Measurements from ENCODE around the gene RD3L.
"Not testable (repeated sequence)": the region's sequence is repeated elsewhere in the genome, so short reads cannot be mapped to it uniquely, and the experiment has no call there.

Gene RD3L

DNA sequence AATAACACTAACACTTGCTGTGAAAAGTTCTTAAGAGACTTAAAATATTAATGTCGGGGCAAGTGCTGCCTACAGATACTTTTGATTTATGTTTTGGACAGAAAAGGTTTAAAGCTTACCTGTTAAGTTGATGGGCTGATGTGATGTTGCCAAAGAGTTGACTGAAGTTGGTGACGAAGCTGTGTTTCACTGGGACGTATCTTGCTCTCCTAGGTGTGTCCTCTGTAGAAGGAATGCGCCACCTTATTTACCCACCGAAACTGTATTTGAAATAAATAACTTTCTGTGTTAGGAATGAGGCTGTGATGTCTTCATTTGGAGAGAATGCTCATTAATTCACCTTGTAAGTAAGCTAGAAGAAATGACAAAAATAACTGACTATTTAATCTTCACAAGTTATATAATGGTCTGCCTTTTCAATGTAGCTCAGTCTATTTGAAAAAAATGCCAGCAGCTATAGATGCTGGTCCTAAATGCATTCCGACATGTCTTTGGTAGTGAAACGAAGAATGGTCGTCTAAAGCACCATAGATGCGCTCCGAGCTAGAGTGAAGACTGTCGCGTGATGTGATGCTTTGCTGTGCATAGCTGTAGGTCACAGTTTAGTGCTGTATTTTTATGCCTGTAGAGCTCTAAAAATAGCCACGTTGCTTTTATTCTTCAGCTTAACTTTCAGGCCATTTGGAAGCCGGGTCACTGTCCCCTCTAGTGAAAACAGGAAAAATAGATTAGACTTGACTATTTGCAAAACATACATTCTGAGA, at the start of gene RD3L:
Gene RD3L (minus strand): TSS at position 557 of the 764 bp plus-strand sequence. CDS start 834 bp downstream, outside the sequence.
- intact Hi-C loops (cut with DNase I), result no loop called here
- DNase-seq, result no peak

DNA sequence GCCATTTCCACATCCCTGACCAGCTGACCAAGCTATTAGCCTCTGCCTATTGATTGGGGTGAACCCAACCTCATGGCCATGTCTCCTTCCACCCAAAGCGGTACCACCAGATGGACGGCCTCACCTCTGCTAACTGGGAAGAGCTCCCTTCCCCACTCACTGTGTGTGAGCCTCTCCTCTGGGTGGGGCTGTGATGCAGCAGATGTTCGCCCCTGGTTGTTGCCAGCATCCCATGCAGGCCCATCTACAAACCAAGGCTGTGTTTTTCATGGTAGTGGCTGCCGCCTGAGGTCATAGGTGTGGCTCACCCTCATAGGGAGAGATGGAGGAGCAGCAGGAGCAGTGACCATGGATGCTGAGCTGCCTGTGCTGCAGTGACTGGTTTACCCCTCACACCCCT, 47.6 kb upstream of the RD3L start:
- intact Hi-C loops (cut with DNase I), result no loop called here
- no peak for DNase-seq

DNA sequence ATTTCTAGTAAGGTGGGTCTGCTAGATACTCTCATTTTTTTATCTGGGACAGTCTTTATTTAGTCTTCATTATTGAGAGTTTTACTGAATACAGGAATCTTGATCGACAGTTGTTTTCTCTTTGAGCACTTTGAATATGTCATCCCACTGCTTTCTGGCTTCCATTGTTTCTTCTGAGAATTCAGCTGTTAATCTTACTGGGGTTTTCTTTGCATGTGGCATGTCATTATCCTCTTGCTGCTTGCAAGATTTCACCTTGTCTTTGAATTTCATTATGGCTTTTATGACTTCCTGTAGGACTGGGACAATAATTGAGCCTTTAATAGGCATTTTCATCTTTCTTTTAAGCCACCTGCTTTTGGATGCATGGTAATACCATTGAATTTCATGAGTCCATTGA, 46.7 kb upstream of the RD3L start:
- no peak for DNase-seq
- intact Hi-C loops (cut with DNase I), result no loop called here

DNA sequence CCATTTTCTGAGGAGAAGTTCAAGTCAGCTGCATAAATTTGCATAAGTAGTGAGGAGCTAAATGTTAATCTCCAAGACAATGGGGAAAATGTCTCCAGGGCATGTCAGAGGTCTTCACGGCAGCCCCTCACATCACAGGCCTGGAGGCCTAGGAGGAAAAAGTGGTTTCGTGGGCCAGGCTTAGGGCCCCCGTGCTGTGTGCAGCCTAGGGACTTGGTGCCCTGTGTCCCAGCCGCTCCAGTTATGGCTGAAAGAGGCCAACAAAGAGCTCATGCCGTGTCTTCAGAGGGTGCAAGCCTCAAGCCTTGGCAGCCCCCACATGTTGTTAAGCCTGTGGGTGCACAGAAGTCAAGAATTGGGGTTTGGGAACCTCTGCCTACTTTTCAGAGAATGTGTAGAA, 41.9 kb upstream of the RD3L start:
- intact Hi-C loops (cut with DNase I), result no loop called here
- DNase-seq, result no peak

DNA sequence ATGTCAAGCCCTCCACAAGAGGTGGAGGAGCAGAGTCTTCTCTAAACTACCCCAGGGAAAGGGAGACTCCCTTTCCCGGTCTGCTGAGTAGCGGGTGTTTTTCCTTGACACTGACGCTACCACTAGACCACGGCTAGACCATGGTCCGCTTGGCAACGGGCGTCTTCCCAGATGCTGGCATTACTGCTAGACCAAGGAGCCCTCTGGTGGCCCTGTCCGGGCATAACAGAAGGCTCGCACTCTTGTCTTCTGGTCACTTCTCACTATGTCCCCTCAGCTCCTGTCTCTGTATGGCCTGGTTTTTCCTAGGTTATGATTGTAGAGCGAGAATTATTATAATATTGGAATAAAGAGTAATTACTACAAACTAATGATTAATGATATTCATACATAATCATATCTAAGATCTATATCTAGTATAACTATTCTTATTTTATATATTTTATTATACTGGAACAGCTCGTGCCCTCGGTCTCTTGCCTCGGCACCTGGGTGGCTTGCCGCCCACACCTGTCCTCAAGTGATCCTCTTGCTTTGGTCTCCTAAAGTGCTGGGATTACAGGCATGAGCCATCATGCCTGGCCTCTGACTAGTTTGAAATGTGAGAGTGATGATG, 38.4 kb upstream of the RD3L start:
- intact Hi-C loops (cut with DNase I), result not testable (repeated sequence)
- DNase-seq, result peak; percentile 38 to 96 (median 70)

DNA sequence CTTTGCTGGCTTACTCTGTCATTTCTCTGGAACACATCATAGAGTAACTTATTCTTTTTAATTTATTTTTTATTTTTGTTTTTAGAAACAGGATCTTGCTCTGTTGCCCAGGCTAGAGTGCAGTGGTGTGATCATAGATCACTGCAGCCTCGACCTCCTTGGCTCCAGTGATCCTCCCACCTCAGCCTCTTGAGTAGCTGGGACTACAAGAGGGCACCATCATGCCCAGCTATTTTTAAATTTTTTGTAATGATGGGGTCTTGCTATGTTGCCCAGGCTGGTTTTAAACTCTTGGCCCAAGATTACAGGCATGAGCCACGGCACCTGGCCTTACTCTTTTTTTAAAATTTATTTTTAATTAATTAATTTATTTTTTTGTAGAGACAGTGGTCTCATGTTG, 32.2 kb upstream of the RD3L start:
- intact Hi-C loops (cut with DNase I), result no loop called here

DNA sequence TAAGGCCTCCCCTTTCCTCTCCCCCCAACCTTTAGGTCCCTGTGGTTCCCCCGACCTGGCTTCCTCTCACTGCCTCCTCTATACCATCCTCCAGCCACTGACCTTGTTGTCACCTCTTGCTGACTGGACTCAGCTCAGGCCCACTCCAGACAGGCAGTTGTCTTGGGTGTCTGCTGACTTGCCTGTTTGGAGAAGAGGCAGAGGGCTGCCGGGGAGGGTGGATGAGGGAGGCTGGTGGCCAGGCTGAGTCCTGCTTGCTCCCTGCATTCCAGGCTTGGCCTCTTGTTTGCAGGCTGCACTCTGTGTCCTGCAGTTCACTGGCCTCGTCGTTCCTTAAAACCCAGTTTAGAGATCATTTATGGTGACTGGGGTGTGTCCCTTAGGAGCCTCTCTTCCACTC, 31.0 kb upstream of the RD3L start:
- DNase-seq, result no peak
- intact Hi-C loops (cut with DNase I), result no loop called here

More for the DNA sequence above, 32.2 kb upstream of the RD3L start:
- DNase-seq, result no peak

DNA sequence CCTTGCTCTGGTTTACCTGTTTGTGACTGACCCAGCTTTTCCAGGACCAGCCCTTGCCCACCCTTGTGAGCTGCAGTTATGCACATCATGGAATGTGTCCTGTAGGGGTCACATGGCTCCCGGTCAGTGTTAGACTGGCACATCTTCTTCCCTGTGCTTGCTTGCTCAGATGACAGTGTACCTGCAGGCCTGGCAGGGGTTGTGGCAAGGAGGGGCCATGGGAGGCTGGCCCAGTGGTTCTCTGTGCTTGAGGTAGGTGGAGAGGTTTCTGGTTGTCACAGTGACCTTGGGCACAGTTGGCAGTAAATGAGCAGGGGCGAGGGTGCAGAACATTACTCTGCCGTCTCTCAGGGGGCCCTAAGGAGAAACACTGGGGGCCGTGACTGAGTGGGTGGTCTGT, 27.6 kb upstream of the RD3L start:
- intact Hi-C loops (cut with DNase I), result no loop called here

DNA sequence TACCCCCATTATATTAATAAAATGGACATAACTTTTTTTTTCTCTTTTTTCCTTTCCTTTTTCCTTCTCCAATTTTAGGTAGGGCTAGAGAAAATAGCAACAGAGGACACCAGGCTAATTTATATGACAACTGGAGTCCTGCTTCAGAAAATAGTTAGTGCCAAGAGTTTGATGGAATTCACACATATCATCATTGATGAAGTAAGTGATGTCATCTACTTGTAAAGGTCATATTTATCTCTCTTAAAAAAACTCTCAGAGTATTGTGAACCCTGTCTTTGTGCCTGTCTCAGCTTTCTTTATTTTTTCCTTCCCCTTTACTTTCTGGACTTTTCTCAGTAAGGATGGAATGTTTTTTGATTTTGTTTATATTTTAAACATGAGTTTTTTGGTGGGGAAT, 24.3 kb upstream of the RD3L start:
- intact Hi-C loops (cut with DNase I), result no loop called here
- no peak for DNase-seq

More for the DNA sequence above, 27.6 kb upstream of the RD3L start:
- no peak for DNase-seq

DNA sequence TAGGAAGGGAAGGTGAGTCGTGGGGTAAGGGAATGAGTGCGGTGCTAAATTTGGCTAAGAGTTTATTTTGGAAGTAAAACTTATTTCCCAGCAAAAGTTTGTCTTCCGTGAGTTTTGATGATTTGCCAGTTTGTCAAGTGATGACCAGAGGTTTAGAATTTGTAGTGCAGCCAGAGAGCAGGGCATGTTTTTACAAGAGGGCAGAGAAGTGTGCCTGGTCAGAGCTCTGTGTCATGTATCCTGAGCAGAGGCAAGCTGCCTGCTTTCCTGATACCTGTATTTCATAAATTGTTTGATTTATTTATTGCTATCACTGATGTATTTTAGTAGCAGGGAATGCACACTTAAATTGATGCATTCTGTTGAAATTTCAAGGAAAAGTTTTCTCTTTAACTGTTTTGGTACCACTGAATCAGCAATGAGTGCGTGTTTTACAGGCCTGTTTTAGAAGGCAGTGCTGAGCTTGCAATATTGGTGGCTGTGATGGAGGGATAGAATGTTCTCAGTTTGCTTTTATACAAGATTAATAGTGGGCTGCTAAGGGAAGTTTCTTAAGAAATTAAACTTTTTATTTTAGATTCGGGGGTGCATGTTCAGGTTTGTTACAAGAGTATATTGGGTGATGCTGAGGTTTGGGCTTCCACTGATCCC, 19.7 kb upstream of the RD3L start:
- DNase-seq, result no peak
- intact Hi-C loops (cut with DNase I), result no loop called here

DNA sequence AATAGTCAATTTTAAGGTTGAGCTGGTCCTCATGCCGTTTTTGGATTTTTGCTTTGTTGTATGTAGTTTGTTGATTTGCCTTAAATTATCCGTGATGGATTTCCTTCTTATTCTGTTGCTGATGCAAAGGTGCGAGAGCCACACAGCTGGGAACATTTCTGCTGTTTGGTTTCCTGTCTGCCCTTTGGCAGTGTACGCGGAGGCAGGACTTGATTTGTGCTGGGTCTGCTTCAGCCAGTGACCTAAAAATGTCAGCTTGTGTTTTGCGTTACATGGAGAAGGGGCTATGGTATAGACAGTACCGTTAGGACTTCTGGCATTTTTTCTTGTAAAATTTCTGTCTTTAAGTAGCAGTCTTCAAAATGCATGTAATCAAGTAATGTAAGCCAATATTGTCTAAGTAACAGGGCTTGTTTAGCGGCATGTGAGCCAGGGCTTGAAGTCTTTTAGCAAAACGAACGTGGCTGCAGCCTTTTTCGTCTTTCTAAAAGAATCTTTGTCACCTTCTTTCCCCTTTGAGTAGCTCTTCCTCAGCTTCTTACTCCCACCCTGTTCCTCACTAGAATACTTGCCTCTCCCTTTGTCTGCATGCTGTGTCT, 18.2 kb upstream of the RD3L start:
- intact Hi-C loops (cut with DNase I), result no loop called here
- DNase-seq, result no peak

DNA sequence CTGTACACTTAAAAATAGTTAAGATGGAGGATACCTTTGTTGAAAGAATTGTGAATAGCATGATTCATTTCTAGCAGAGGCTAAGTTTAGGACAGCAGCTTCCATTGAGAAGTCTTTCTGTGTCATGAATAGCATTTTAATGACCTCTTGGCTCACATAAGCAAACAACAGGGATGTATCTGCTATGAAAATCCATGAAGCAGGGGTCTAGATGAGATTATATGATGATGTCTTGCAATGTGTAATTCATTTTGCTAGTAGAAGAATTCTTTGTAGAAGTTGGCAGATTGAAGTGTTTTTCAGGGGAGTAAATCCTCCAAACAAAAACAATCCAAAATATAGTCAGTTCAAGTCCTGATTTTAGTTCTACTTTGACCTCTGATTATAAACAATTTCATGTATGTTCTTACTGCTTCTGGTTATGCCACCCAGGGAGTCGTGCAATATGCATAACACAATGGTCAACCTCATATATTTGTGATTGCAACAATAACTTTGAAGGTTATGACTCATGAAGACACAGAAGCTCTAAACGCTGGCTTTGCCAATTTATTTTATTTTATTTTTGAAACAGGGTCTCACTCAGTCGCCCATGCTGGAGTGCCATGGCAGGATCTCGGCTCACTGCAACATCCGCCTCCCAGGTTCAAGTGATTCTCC, 6.9 kb upstream of the RD3L start:
- no peak for DNase-seq
- intact Hi-C loops (cut with DNase I), result no loop called here

DNA sequence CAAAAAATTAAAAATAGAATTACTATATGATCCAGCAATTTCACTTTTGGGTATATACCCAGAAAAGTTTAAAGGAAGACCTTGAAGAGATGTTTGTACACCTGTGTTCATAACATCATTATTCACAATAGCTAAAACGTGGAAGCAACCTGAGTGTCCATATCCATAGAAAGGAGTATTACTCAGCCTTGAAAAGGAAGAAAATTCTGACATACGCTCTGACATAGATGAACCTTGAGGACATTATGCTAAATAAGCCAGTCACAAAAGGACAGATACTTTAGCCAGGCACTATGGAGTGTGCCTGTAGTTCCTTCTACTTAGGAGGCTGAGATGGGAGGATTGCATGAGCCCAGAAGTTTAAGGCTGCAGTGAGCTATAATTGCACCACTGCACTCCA, 6.1 kb upstream of the RD3L start:
- intact Hi-C loops (cut with DNase I), result no loop called here
- DNase-seq, result no peak

DNA sequence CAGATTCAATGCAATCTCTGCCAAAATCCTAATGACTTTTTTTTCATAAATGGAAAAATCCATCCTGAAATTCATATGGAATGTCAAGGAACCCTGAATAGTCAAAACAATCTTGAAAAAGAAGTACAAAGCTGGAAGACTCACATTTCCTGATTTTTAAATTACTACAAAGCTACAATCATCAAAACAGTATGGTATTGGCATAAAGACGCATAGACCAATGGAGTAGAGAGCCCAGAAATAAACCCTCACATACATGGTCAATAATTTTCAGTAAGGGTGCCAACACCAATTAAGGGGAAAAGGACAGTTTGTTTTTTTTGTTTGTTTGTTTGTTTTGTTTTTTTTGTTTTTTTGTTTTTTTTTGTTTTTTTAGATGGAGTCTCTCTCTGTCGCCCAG, 4.6 kb upstream of the RD3L start:
- no peak for DNase-seq
- intact Hi-C loops (cut with DNase I), result no loop called here

DNA sequence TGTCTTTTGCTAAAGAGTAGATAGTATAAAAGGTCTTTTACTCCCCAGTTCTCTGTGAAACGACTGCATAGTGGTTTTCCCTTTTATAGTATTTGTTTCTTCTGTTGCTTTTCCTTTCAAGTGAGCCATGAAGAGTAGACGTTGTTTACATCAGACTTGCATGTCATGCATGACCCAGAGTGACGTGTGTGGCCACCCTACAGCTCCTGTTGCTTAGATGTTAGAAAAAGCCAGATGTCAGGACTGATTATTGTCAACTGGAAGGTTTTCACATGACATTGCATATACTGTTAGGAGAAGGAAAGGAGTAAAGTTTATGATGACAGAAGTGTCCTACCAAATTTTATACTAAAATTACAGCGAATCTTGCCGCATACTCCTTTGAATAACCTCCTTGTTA, 1.3 kb upstream of the RD3L start:
- intact Hi-C loops (cut with DNase I), result no loop called here
- DNase-seq, result no peak

DNA sequence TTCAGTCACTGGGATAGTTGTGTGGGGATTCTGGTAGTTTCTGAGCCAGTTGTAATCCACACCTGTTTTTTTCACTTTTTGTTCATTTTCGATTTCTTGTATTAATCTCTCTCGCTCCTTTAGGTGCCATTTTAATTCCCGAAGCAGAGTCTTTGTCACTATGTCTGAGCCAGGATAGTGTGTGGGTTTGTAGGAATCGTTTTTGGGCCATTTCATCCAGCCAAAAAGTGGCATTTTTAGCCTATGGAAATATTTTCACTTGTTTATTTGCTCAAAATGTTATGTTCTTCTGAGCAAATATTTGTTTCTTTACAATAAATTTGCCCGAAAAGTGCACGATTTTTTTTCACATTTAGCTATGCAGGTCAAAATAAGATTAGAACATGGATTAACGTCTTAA, 867 bp downstream of the RD3L start:
- intact Hi-C loops (cut with DNase I), result no loop called here
- no peak for DNase-seq

DNA sequence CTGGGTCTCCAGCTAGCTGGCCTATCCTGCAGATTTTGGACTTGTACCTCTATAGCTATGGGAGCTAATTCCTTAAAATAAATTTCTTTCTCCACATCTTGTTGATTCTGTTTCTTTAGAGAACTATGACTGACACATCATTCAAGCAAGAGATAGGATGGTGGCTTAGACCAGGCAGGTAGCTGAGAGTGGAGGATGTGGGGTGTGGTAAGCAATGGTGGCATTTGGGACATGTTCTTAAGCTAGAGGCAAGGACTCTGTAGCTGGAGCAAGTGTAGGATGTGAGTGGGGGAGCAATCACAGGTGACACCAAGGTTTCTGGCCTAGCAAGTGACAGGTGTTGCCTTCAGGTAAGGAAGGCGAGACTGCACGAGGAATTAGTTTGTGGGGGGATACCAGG, 7.2 kb downstream of the RD3L start:
- DNase-seq, result no peak
- intact Hi-C loops (cut with DNase I), result no loop called here

DNA sequence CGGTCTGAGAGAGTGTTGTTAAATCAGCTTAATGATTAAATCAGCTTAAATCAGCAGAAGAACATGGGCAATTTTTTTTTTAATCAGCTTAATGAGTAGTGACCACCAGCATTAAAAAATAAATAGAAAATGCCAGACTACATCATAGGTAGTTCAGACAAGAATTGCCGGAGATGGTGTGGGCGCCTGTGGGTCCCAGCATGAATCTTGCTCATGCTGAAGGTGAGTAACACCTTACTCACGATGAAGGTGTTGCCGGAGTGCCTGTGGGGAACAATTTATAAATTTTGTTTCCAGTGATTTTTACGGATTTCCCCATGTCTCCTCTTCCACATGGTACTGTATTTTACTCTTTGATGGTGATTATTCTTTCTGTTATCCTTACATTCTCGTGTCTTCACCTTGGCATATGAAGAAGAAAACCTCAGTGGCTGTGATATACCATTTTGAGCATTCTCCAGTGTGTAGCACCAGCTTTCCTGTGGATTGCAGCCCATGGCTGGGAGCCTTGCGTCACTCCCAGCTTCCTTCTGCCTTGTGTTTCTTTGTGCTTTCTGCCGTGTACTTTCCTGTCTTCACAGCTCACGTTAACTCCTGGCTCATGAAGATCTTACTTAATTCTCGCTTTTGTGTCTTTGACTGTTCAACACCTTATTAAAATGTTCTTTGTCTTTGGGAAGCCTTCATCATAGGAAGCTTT, 9.4 kb downstream of the RD3L start:
- no peak for DNase-seq
- intact Hi-C loops (cut with DNase I), result no loop called here

DNA sequence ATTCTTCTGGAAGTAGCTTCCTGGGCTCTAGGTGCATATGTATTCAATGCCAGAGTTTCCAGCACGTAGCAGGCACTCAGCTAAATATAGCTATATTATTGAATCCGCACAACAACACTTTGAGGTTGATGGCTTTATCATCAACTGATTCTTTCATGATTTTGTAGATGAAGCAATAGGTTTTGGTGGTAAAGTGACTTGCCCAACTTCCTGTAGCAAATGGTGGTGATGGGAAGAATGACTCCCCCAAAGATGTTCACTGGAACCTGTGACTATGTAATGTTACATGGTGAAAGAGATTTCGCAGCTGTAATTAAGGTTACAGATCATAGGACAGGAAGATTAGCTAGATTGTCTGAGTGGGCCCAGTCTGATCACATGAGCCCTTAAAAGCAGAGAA, 10.9 kb downstream of the RD3L start:
- no peak for DNase-seq
- intact Hi-C loops (cut with DNase I), result no loop called here

DNA sequence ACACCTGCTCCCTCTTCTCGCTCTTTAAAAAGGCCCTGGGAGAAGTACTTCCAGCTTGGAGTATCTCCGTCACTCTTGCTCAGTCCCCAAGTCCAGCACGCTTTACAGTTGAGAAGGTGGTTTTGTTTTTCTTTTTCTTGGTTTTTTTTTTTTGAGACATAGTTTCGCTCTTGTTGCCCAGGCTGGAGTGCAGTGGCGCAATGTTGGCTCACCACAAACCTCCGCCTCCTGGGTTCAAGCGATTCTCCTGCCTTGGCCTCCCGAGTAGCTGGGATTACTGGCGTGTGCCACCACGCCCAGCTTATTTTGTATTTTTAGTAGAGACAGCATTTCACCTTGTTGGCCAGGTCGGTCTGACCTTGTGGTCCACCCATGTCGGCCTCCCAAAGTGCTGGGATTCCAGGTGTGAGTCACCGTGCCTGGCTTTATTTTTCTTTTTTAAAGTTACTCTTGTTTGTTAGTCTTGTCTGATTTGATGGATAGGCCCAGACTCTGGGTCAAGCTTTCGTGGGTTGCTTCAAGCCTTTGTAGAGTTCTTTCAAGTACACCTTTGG, 12.2 kb downstream of the RD3L start:
- intact Hi-C loops (cut with DNase I), result no loop called here
- no peak for DNase-seq

All from posterior cingulate gyrus (tissue), 11 donors.